Measurements from ENCODE around the gene PLP1. TPM values are rescaled to one million over a fixed set of nuclear protein-coding genes. Genes with fewer than 3 reads are reported as not detected.

The PLP1 gene
- total RNA-seq, 1 donor from 2014 or later: not detected

GRCh38 chrX:103825881-103826280, 49.2 kb downstream of the PLP1 start:
- no peak for DNase-seq (ENCODE audit: low read depth, low spot score)

GRCh38 chrX:103828529-103828928, 51.9 kb downstream of the PLP1 start:
- no peak for DNase-seq (ENCODE audit: low read depth, low spot score)

- DNase-seq (ENCODE audit: low read depth, low spot score): no peak
Observed at GRCh38 chrX:103830848-103831247, 54.2 kb downstream of the PLP1 start.

- no peak for DNase-seq (ENCODE audit: low read depth, low spot score)
Observed at GRCh38 chrX:103831342-103831802, 54.7 kb downstream of the PLP1 start.

- DNase-seq (ENCODE audit: low read depth, low spot score): no peak
Observed at GRCh38 chrX:103831803-103832544, 55.3 kb downstream of the PLP1 start, which contains the start of gene RAB9B. Gene RAB9B (minus strand): TSS chrX:103832257. CDS start chrX:103825784, 6,473 bp downstream.

GRCh38 chrX:103839404-103839803, 62.8 kb downstream of the PLP1 start:
- DNase-seq (ENCODE audit: low read depth, low spot score): no peak

Other genes starting within 250 kb of the PLP1 start
- gene TCEAL4, start 191.3 kb upstream of the PLP1 start, total RNA-seq: 43.3 and 50.0 TPM in 2 replicates
- gene TCEAL3, start 168.9 kb upstream of the PLP1 start, total RNA-seq: 10.3 and 12.5 TPM in 2 replicates
- 15.8 and 19.7 TPM in 2 replicates for gene TCEAL1, start 147.9 kb upstream of the PLP1 start, total RNA-seq
- 583 and 695 TPM in 2 replicates for gene MORF4L2, start 90.1 kb upstream of the PLP1 start, total RNA-seq
- gene TMEM31, start 65.9 kb upstream of the PLP1 start, total RNA-seq: not detected in 2 replicates
- 0.35 and 0.40 TPM in 2 replicates for gene RAB9B, start 55.4 kb downstream of the PLP1 start, total RNA-seq
- 3.9 and 5.9 TPM in 2 replicates for gene TMSB15B, start 185.8 kb downstream of the PLP1 start, total RNA-seq
- gene H2BW1, start 236.9 kb downstream of the PLP1 start, total RNA-seq: not detected in 2 replicates

All from pulmonary artery endothelial cell (primary cell).